GM12878 (cell line): ENCODE results near the gene ZNF474.

Experiments
- CEBPB ChIP-seq, 2 experiments: fragments of 150-350 bp in 1 of 2; IDR thresholded peaks; 2 replicates each; pipeline ENCODE4 v1.6.1; 2012 to 2014; ENCODE audit warnings: low read depth in 2 of 2, low read length in 2 of 2, borderline replicate concordance in 1 of 2, inconsistent platforms in 1 of 2
- EGR1 ChIP-seq, 2 experiments: IDR thresholded peaks; 1 replicate in 1 of 2; 2 replicates in 1 of 2; pipeline ENCODE4 v1.6.1; 2011 to 2012; ENCODE audit warnings: low read depth in 2 of 2, low read length in 2 of 2, borderline replicate concordance in 1 of 2, mild to moderate bottlenecking in 1 of 2, moderate library complexity in 1 of 2
- EZH2 ChIP-seq: IDR thresholded peaks from 2 replicates; pipeline ENCODE4 v1.6.1; 2012; ENCODE audit warnings: low read depth, mild to moderate bottlenecking, control low read depth, inconsistent platforms, low read length, borderline replicate concordance; ENCODE audit not compliant: control insufficient read depth
- JUNB ChIP-seq: IDR thresholded peaks from 2 replicates; pipeline ENCODE4 v1.6.1; 2016; ENCODE audit warnings: antibody characterized with exemption, mild to moderate bottlenecking
- MEF2B ChIP-seq: fragments of 450-650 bp; IDR thresholded peaks from 2 replicates; pipeline ENCODE4 v1.6.1; 2018; ENCODE audit warnings: mild to moderate bottlenecking, moderate library complexity; ENCODE audit not compliant: partially characterized antibody, poor library complexity, severe bottlenecking
- MXI1 ChIP-seq: fragments of 150-350 bp; IDR thresholded peaks from 2 replicates; pipeline ENCODE4 v1.6.1; 2011; ENCODE audit warnings: low read depth, mild to moderate bottlenecking, inconsistent platforms, low read length, improper control_type of control experiment
- POLR2A ChIP-seq: IDR thresholded peaks from 2 replicates; pipeline ENCODE4 v1.6.1; 2011; ENCODE audit warnings: low read depth, mild to moderate bottlenecking, low read length
- SPI1 ChIP-seq: IDR thresholded peaks from 2 replicates; pipeline ENCODE4 v1.6.1; 2011; ENCODE audit warnings: low read depth, mild to moderate bottlenecking, low read length, moderate library complexity, borderline replicate concordance; ENCODE audit not compliant: insufficient read depth
- TARDBP ChIP-seq: IDR thresholded peaks from 2 replicates; pipeline ENCODE4 v1.6.1; 2016; ENCODE audit warnings: borderline replicate concordance
- TF ChIP-seq, protein P1 (sequence below), 3 experiments: IDR thresholded peaks in 2 of 3; conservative IDR thresholded peaks in 1 of 3; 2 replicates each; pipeline ENCODE4 v1.5.1; 2011; ENCODE audit warnings: low read depth in 3 of 3, low read length in 3 of 3, mild to moderate bottlenecking in 3 of 3, control low read depth in 2 of 3, moderate library complexity in 2 of 3, inconsistent platforms in 1 of 3, mixed read lengths in 1 of 3; ENCODE audit not compliant: control insufficient read depth in 2 of 3, insufficient read depth in 1 of 3; ENCODE audit errors: extremely low read depth in 1 of 3

DNA sequence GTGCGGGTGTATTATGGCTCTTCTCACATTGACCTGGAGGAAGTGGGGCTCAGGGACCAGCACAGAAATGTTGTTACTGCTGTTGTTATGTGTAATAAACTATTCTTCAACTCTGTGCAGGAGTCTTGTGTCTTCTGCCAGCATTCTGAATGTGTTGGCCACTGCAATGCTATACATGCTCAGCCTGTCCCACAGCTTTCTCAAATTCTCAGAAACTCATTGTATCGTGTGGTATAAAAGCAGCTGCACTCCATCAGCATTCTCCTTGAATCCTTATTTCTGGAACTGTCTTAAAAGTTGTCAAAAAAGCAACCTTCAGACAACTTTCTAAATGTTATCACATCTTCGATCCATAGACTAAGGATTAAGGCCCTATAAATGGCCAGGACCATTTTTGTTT lies 72.0 kb downstream of the ZNF474 start:
- TF ChIP-seq EZH2 (no peak), JUNB (no peak), MEF2B (no peak), EGR1 (IDR thresholded peaks at IDR 0.05; ENCODE audit: borderline replicate concordance in 1 of 2, low read depth in 2 of 2, low read length in 2 of 2) (no peak), POLR2A (no peak), CEBPB (IDR thresholded peaks at IDR 0.05; ENCODE audit: borderline replicate concordance in 1 of 2, low read depth in 2 of 2, low read length in 2 of 2) (no peak), TARDBP (no peak), SPI1 (no peak), MXI1 (no peak)
- TF ChIP-seq, protein P1, sequence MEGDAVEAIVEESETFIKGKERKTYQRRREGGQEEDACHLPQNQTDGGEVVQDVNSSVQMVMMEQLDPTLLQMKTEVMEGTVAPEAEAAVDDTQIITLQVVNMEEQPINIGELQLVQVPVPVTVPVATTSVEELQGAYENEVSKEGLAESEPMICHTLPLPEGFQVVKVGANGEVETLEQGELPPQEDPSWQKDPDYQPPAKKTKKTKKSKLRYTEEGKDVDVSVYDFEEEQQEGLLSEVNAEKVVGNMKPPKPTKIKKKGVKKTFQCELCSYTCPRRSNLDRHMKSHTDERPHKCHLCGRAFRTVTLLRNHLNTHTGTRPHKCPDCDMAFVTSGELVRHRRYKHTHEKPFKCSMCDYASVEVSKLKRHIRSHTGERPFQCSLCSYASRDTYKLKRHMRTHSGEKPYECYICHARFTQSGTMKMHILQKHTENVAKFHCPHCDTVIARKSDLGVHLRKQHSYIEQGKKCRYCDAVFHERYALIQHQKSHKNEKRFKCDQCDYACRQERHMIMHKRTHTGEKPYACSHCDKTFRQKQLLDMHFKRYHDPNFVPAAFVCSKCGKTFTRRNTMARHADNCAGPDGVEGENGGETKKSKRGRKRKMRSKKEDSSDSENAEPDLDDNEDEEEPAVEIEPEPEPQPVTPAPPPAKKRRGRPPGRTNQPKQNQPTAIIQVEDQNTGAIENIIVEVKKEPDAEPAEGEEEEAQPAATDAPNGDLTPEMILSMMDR (IDR thresholded peaks at IDR 0.05 in 2 of 3, conservative IDR thresholded peaks at IDR 0.05 in 1 of 3; ENCODE audit: control insufficient read depth in 2 of 3, extremely low read depth in 1 of 3, insufficient read depth in 1 of 3, low read depth in 3 of 3, low read length in 3 of 3), result no peak
